HCT116 (cell line): ENCODE data around the gene PTPN13. TPM values are rescaled to one million over a fixed set of nuclear protein-coding genes. Genes with fewer than 3 reads are reported as not detected.

ENCODE experiments used
- ATAC-seq: fragments of 200-7000 bp; cut with Tn5 transposase; 2 replicates; pipeline ENCODE4 v1.9.1; 2020; ENCODE audit warnings: mild to moderate bottlenecking, moderate library complexity
- BruUV-seq: library from RNA; stranded (reverse); fragments of 400-500 nt; replicated peaks from 2 replicates; lab custom pipeline; 2021; lab: Mats Ljungman, UMichigan
- CTCF ChIA-PET: fragments of 300-600 bp; sonication (Branson Sonifier 250); formaldehyde crosslinking; loops from one replicate; lab custom pipeline; 2021; ENCODE audit warnings: antibody characterized with exemption; lab: Charles Lee
- POLR2A ChIA-PET: fragments of 300-600, 350-600 bp; sonication (Branson Sonifier 250); formaldehyde crosslinking; loops from one replicate; lab custom pipeline; 2021; ENCODE audit warnings: antibody characterized with exemption; lab: Charles Lee
- RAD21 ChIA-PET, 2 experiments: fragments of 300-600 bp; sonication (Branson Sonifier 250); formaldehyde crosslinking; loops; one replicate each; lab custom pipeline; 2023; ENCODE audit warnings: low total read pairs in 2 of 2; ENCODE audit not compliant: uncharacterized antibody in 2 of 2, unreplicated experiment in 2 of 2, low non-redundant PET in 1 of 2; lab: Charles Lee
- DNase-seq: peaks from one replicate; pipeline ENCODE4 v3.0.0-alpha.2; 2010; ENCODE audit warnings: low read depth, low spot score
- H2AFZ ChIP-seq: fragments of 200-600 bp; shearing (Covaris generic), sonication (generic); 2 replicates; pipeline ENCODE4 v1.6.1; 2017; ENCODE audit warnings: low read depth, mixed run types, mixed read lengths, antibody characterized with exemption, low read length; ENCODE audit not compliant: poor library complexity, severe bottlenecking
- H3K27ac ChIP-seq: 2 replicates; pipeline ENCODE4 v1.5.1; 2012; ENCODE audit warnings: low read depth, low read length
- H3K27me3 ChIP-seq: fragments of 200-600 bp; sonication (generic); 2 replicates; pipeline ENCODE4 v1.6.1; 2016; ENCODE audit warnings: mixed run types, low read length, mixed read lengths; ENCODE audit not compliant: insufficient read depth
- H3K36me3 ChIP-seq, 2 experiments: fragments of 200-500 bp in 1 of 2; fragments of 200-600 bp in 1 of 2; sonication (Bioruptor generic) in 1 of 2; sonication (generic) in 1 of 2; 2 replicates each; pipeline versions ENCODE4 v1.5.1 to v1.6.1; 2014 to 2016; ENCODE audit warnings: low read length in 2 of 2, inconsistent platforms in 1 of 2, mixed read lengths in 1 of 2, mixed run types in 1 of 2; ENCODE audit not compliant: insufficient read depth in 2 of 2, control insufficient read depth in 1 of 2
- H3K4me1 ChIP-seq, 2 experiments: fragments of 200-600 bp in 1 of 2; sonication (generic) in 1 of 2; 2 replicates each; pipeline versions ENCODE4 v1.5.1 to v1.6.1; 2012 to 2017; ENCODE audit warnings: low read length in 2 of 2, inconsistent platforms in 1 of 2, mild to moderate bottlenecking in 1 of 2, mixed read lengths in 1 of 2, mixed run types in 1 of 2, moderate library complexity in 1 of 2; ENCODE audit not compliant: insufficient read depth in 2 of 2, control insufficient read depth in 1 of 2
- H3K4me2 ChIP-seq: fragments of 200-600 bp; sonication (generic); 2 replicates; pipeline ENCODE4 v1.6.1; 2017; ENCODE audit warnings: mixed run types, low read length, mixed read lengths
- H3K4me3 ChIP-seq, 2 experiments: fragments of 200-600 bp in 1 of 2; sonication (generic) in 1 of 2; replicated peaks in 1 of 2; 2 replicates each; pipeline ENCODE4 v1.5.1; 2011 to 2016; ENCODE audit warnings: low read length in 2 of 2, control low read depth in 1 of 2, low read depth in 1 of 2, mild to moderate bottlenecking in 1 of 2, mixed read lengths in 1 of 2, mixed run types in 1 of 2
- H3K79me2 ChIP-seq: fragments of 200-600 bp; sonication (generic); 2 replicates; pipeline ENCODE4 v1.6.1; 2017; ENCODE audit warnings: mild to moderate bottlenecking, mixed run types, low read length, moderate library complexity, mixed read lengths; ENCODE audit not compliant: insufficient read depth
- H3K9ac ChIP-seq: fragments of 200-600 bp; sonication (generic); 2 replicates; pipeline ENCODE4 v1.6.1; 2016; ENCODE audit warnings: low read length, mixed read lengths
- H3K9me2 ChIP-seq: fragments of 200-600 bp; sonication (generic), shearing (Covaris generic); 2 replicates; pipeline ENCODE4 v1.6.1; 2017; ENCODE audit warnings: mixed run types, mild to moderate bottlenecking, moderate library complexity; ENCODE audit not compliant: insufficient read depth
- H3K9me3 ChIP-seq, 2 experiments: fragments of 200-500 bp in 1 of 2; fragments of 200-600 bp in 1 of 2; sonication (Bioruptor generic) in 1 of 2; sonication (generic) in 1 of 2; 2 replicates each; pipeline ENCODE4 v1.6.1; 2014 to 2017; ENCODE audit warnings: low read length in 2 of 2, mixed read lengths in 2 of 2, inconsistent platforms in 1 of 2, low read depth in 1 of 2, mild to moderate bottlenecking in 1 of 2, mixed run types in 1 of 2, moderate library complexity in 1 of 2; ENCODE audit not compliant: control insufficient read depth in 1 of 2, insufficient read depth in 1 of 2
- H4K20me1 ChIP-seq: fragments of 200-600 bp; sonication (generic), shearing (Covaris generic); 2 replicates; pipeline ENCODE4 v1.6.1; 2017; ENCODE audit warnings: mixed run types, mild to moderate bottlenecking, moderate library complexity; ENCODE audit not compliant: insufficient read depth
- CEBPB ChIP-seq: IDR thresholded peaks from 2 replicates; pipeline ENCODE4 v1.6.1; 2012; ENCODE audit warnings: low read depth
- EGR1 ChIP-seq: IDR thresholded peaks from 2 replicates; pipeline ENCODE4 v1.6.1; 2012; ENCODE audit warnings: low read depth
- ELF1 ChIP-seq: IDR thresholded peaks from 2 replicates; pipeline ENCODE4 v1.6.1; 2012; ENCODE audit warnings: low read depth, borderline replicate concordance
- EZH2phosphoT487 ChIP-seq: fragments of 200-600 bp; IDR thresholded peaks from 2 replicates; pipeline ENCODE4 v1.6.1; 2018; ENCODE audit warnings: antibody characterized with exemption, borderline replicate concordance
- JUND ChIP-seq: IDR thresholded peaks from 2 replicates; pipeline ENCODE4 v1.6.1; 2012
- POLR2A ChIP-seq: IDR thresholded peaks from 2 replicates; pipeline ENCODE4 v1.7.0; 2011; ENCODE audit warnings: borderline replicate concordance; ENCODE audit not compliant: insufficient read depth, insufficient read length; ENCODE audit errors: extremely low read depth
- POLR2AphosphoS5 ChIP-seq: IDR thresholded peaks from 2 replicates; pipeline ENCODE4 v1.6.1; 2011; ENCODE audit warnings: mild to moderate bottlenecking, low read depth, low read length, moderate library complexity
- RAD21 ChIP-seq: IDR thresholded peaks from 2 replicates; pipeline ENCODE4 v1.6.1; 2012; ENCODE audit warnings: low read depth, mild to moderate bottlenecking
- SRF ChIP-seq: IDR thresholded peaks from 2 replicates; pipeline ENCODE4 v1.6.1; 2012; ENCODE audit warnings: low read depth
- ZFX ChIP-seq: fragments of 450-650 bp; IDR thresholded peaks from 2 replicates; pipeline ENCODE4 v1.6.1; 2017
- intact Hi-C: fragments of 100-400 bp; cut with micrococcal nuclease; formaldehyde crosslinking; loops from 2 replicates; pipeline ENCODE4 v1.10.0; 2022
- total RNA-seq: library from RNA; stranded (reverse); gene quantifications from one replicate; pipeline ENCODE4 v1.2.1, GENCODE V29; 2021; ENCODE audit not compliant: unreplicated experiment
- TF ChIP-seq, protein P1 (sequence below): IDR thresholded peaks from 2 replicates; pipeline ENCODE4 v1.6.1; 2012
- TF ChIP-seq, protein P2 (sequence below): IDR thresholded peaks from 2 replicates; pipeline ENCODE4 v1.6.1; 2012; ENCODE audit warnings: low read depth
- TF ChIP-seq, protein P3 (sequence below): IDR thresholded peaks from 2 replicates; pipeline ENCODE4 v1.6.1; 2012

PTPN13 gene
- total RNA-seq, 1 experiment from 2014 or later: 14.6 TPM

GRCh38 chr4:86755388-86755787 lies 161.3 kb downstream of the PTPN13 start:
- Histone ChIP-seq H3K79me2 (no peaks in the 10 kb centered on the region), H4K20me1 (no peaks in the 10 kb centered on the region), H3K9me3 (no peaks in the 10 kb centered on the region), H3K4me2 (no peak overlapping the region), H2AFZ (no peak overlapping the region), H3K36me3 (no peaks in the 10 kb centered on the region; a peak in 1 of 4 replicates), H3K4me3 (no peak overlapping the region), H3K9ac (no peak overlapping the region), H3K27ac (no peak overlapping the region), H3K4me1 (no peaks in the 10 kb centered on the region), H3K27me3 (no peaks in the 10 kb centered on the region), H3K9me2 (no peaks in the 10 kb centered on the region)
- DNase-seq (no peak), ATAC-seq (no peak)
- CTCF ChIA-PET: no interaction called here
- POLR2A ChIA-PET: no interaction called here
- BruUV-seq: no TSS peak
- RAD21 ChIA-PET: no interaction called here
- TF ChIP-seq SRF: no peak
- TF ChIP-seq POLR2AphosphoS5: no peak
- TF ChIP-seq JUND: no peak
- TF ChIP-seq POLR2A: no peak
- no peak for TF ChIP-seq EGR1
- TF ChIP-seq, protein P1, sequence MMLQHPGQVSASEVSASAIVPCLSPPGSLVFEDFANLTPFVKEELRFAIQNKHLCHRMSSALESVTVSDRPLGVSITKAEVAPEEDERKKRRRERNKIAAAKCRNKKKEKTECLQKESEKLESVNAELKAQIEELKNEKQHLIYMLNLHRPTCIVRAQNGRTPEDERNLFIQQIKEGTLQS: no peak
- TF ChIP-seq, protein P2, sequence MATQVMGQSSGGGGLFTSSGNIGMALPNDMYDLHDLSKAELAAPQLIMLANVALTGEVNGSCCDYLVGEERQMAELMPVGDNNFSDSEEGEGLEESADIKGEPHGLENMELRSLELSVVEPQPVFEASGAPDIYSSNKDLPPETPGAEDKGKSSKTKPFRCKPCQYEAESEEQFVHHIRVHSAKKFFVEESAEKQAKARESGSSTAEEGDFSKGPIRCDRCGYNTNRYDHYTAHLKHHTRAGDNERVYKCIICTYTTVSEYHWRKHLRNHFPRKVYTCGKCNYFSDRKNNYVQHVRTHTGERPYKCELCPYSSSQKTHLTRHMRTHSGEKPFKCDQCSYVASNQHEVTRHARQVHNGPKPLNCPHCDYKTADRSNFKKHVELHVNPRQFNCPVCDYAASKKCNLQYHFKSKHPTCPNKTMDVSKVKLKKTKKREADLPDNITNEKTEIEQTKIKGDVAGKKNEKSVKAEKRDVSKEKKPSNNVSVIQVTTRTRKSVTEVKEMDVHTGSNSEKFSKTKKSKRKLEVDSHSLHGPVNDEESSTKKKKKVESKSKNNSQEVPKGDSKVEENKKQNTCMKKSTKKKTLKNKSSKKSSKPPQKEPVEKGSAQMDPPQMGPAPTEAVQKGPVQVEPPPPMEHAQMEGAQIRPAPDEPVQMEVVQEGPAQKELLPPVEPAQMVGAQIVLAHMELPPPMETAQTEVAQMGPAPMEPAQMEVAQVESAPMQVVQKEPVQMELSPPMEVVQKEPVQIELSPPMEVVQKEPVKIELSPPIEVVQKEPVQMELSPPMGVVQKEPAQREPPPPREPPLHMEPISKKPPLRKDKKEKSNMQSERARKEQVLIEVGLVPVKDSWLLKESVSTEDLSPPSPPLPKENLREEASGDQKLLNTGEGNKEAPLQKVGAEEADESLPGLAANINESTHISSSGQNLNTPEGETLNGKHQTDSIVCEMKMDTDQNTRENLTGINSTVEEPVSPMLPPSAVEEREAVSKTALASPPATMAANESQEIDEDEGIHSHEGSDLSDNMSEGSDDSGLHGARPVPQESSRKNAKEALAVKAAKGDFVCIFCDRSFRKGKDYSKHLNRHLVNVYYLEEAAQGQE: no peak
- TF ChIP-seq CEBPB: no peak
- TF ChIP-seq EZH2phosphoT487: no peak
- TF ChIP-seq RAD21: no peak
- no peak for TF ChIP-seq ELF1
- TF ChIP-seq, protein P3, sequence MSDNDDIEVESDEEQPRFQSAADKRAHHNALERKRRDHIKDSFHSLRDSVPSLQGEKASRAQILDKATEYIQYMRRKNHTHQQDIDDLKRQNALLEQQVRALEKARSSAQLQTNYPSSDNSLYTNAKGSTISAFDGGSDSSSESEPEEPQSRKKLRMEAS: no peak
- no peak for TF ChIP-seq ZFX
- TF ChIP-seq, all 23 proteins: peak for 0
- intact Hi-C loops: no loop called here
